HL-60 (cell line): ENCODE data around the gene NEFH.

Experiments used
- DNase-seq, 2 experiments: peaks; one replicate each; pipeline ENCODE4 v3.0.0-alpha.2; 2010 to 2020; ENCODE audit warnings: low read depth in 1 of 2, low spot score in 1 of 2
- H3K27ac ChIP-seq: fragments of 250-450 bp; sonication (Bioruptor Pico); replicated peaks from 2 replicates; pipeline ENCODE4 v1.5.1; 2020; ENCODE audit warnings: mild to moderate bottlenecking, moderate library complexity
- H3K27me3 ChIP-seq: fragments of 250-450 bp; sonication (Bioruptor Pico); 2 replicates; pipeline ENCODE4 v1.5.1; 2021; ENCODE audit warnings: mild to moderate bottlenecking, moderate library complexity; ENCODE audit not compliant: insufficient read depth, poor library complexity, severe bottlenecking
- H3K4me3 ChIP-seq: replicated peaks from 2 replicates; pipeline ENCODE4 v1.5.1; 2011; ENCODE audit warnings: mild to moderate bottlenecking, control low read depth, low read length; ENCODE audit not compliant: insufficient read depth
- GABPA ChIP-seq: IDR thresholded peaks from 2 replicates; pipeline ENCODE4 v1.6.1; 2012; ENCODE audit warnings: low read depth
- POLR2AphosphoS5 ChIP-seq: IDR thresholded peaks from 2 replicates; pipeline ENCODE4 v1.6.1; 2012; ENCODE audit warnings: low read depth
- REST ChIP-seq: IDR thresholded peaks from 2 replicates; pipeline ENCODE4 v1.6.1; 2012; ENCODE audit warnings: low read depth; ENCODE audit not compliant: insufficient replicate concordance
- SPI1 ChIP-seq: IDR thresholded peaks from 2 replicates; pipeline ENCODE4 v1.6.1; 2012; ENCODE audit warnings: low read depth, mild to moderate bottlenecking, borderline replicate concordance
- TF ChIP-seq, protein P1 (sequence below): IDR thresholded peaks from one replicate; pipeline ENCODE4 v1.5.1; 2011; ENCODE audit warnings: low read length, control low read depth, inconsistent platforms; ENCODE audit not compliant: insufficient read depth

Gene NEFH

GRCh38 chr22:29443452-29443851 is 36.6 kb upstream of the NEFH start:
- TF ChIP-seq, protein P1, sequence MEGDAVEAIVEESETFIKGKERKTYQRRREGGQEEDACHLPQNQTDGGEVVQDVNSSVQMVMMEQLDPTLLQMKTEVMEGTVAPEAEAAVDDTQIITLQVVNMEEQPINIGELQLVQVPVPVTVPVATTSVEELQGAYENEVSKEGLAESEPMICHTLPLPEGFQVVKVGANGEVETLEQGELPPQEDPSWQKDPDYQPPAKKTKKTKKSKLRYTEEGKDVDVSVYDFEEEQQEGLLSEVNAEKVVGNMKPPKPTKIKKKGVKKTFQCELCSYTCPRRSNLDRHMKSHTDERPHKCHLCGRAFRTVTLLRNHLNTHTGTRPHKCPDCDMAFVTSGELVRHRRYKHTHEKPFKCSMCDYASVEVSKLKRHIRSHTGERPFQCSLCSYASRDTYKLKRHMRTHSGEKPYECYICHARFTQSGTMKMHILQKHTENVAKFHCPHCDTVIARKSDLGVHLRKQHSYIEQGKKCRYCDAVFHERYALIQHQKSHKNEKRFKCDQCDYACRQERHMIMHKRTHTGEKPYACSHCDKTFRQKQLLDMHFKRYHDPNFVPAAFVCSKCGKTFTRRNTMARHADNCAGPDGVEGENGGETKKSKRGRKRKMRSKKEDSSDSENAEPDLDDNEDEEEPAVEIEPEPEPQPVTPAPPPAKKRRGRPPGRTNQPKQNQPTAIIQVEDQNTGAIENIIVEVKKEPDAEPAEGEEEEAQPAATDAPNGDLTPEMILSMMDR: no peak
- no peak for TF ChIP-seq POLR2AphosphoS5
- TF ChIP-seq REST: no peak
- TF ChIP-seq SPI1: no peak
- TF ChIP-seq GABPA: no peak
- Histone ChIP-seq H3K27me3 (peaks cover 3% of the 10 kb centered on the region), H3K4me3 (no peak overlapping the region), H3K27ac (no peak overlapping the region)
- DNase-seq: no peak

- Histone ChIP-seq H3K27ac (no peak overlapping the region), H3K27me3 (peaks cover 3% of the 10 kb centered on the region), H3K4me3 (no peak overlapping the region)
- DNase-seq: no peak
- TF ChIP-seq SPI1 (no peak), REST (no peak), POLR2AphosphoS5 (no peak)
Measured at GRCh38 chr22:29443861-29444792, 35.9 kb upstream of the NEFH start.

DNA sequence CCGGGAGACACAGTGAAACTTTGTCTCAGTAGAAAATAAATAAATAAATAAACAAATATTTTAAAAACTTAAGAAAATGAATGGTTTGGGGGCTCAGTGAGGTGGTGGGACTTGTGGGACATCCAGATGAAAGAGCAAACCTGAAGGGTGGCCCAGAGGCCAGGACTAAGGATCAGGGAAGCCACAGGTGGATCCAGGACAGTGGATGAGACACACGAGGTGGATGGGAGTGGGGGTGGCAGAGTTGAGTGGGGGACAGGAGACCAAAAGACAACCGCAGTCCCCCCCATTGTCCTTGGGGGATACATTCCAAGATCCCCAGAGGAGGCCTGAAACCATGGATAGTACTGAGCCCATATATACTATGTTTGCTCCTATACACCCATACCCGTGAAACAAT is 34.5 kb upstream of the NEFH start:
- TF ChIP-seq REST: no peak
- no peak for TF ChIP-seq GABPA
- TF ChIP-seq SPI1: no peak
- TF ChIP-seq, protein P1: no peak
- no peak overlapping the region for H3K4me3 ChIP-seq
- no peak for DNase-seq
- no peak overlapping the region for H3K27ac ChIP-seq
- H3K27me3 ChIP-seq: peaks cover 3% of the 10 kb centered on the region
